Measurements from ENCODE around the gene MAGEF1.

The MAGEF1 gene

DNA sequence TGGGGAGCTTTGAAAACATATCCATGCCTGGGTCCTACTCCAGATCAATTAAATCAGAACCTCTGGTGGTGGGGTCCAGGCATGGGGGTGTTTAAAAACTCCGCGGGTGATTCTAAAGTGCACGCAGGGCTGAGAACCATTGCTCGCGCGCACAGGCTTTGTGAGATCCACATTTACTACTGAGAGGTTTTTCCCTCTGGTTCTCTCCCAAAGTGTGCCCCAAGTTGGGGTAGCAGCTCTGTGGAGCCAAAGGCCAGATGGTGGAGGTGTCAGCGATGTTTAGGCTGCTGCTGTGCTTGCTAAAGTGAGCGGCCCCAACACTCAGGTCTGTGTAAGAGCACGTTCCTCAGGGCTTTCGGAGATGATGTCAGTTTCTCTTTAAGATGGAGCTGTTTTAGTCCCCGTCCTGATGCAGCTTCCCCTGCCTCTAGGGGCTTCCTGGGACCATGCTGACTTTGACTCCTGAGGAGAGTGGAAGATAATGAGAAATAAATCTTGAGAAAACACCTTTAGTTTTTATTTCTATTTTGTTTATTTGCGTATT is 13.4 kb upstream of the MAGEF1 start:
- no peak overlapping the region for H2AK5ac ChIP-seq (ENCODE audit: low read length, severe bottlenecking)
- no peak overlapping the region for H2BK5ac ChIP-seq (ENCODE audit: low read depth, low read length, poor library complexity, severe bottlenecking)
- H3K4me3 ChIP-seq (ENCODE audit: insufficient read depth in 1 of 2, low read depth in 1 of 2, low read length in 2 of 2), result no peak overlapping the region
- no peak overlapping the region for H2BK15ac ChIP-seq (ENCODE audit: low read depth, poor library complexity, severe bottlenecking)
- peak overlapping the region; percentile 61 for H4K91ac ChIP-seq (ENCODE audit: low read length)
- WGBS, result 92% methylated on average over 10 of the region's 12 CpGs
- no peaks in the 10 kb centered on the region for H3K36me3 ChIP-seq (ENCODE audit: control insufficient read depth in 1 of 2, insufficient read depth in 2 of 2, low read depth in 1 of 2, low read length in 2 of 2)
- H3K4me2 ChIP-seq (ENCODE audit: low read length, poor library complexity, severe bottlenecking), result no peak overlapping the region
- H3K14ac ChIP-seq (ENCODE audit: low read length in 2 of 2), result no peak overlapping the region
- no peak overlapping the region for H3K23ac ChIP-seq (ENCODE audit: low read length in 2 of 2)
- no peak overlapping the region for H3K18ac ChIP-seq (ENCODE audit: low read depth in 1 of 2, low read length in 2 of 2)
- no peaks in the 10 kb centered on the region for H3K4me1 ChIP-seq (ENCODE audit: control insufficient read depth, insufficient read depth, low read depth, low read length)
- H3K4ac ChIP-seq (ENCODE audit: low read depth in 1 of 2, low read length in 2 of 2), result no peak overlapping the region
- no peak for DNase-seq
- H2BK120ac ChIP-seq (ENCODE audit: low read depth, low read length), result no peak overlapping the region
- no peak overlapping the region for H3K9ac ChIP-seq (ENCODE audit: low read length)
- H3K9me3 ChIP-seq (ENCODE audit: control insufficient read depth, low read length), result no peaks in the 10 kb centered on the region
- no peak overlapping the region for H3K27ac ChIP-seq (ENCODE audit: low read length, poor library complexity, severe bottlenecking)
- no peak overlapping the region for H2AFZ ChIP-seq (ENCODE audit: low read depth, low read length)
- no peak overlapping the region for H4K8ac ChIP-seq (ENCODE audit: low read length)
- H3K27me3 ChIP-seq (ENCODE audit: control insufficient read depth in 1 of 2, insufficient read depth in 1 of 2, low read length in 2 of 2), result peaks cover 0 to 5% of the 10 kb centered on the region in 2 experiments
- H2BK12ac ChIP-seq (ENCODE audit: low read length in 2 of 2), result no peak overlapping the region
- H3K79me1 ChIP-seq (replicated peaks; ENCODE audit: low read length, poor library complexity, severe bottlenecking), result no peaks in the 10 kb centered on the region

DNA sequence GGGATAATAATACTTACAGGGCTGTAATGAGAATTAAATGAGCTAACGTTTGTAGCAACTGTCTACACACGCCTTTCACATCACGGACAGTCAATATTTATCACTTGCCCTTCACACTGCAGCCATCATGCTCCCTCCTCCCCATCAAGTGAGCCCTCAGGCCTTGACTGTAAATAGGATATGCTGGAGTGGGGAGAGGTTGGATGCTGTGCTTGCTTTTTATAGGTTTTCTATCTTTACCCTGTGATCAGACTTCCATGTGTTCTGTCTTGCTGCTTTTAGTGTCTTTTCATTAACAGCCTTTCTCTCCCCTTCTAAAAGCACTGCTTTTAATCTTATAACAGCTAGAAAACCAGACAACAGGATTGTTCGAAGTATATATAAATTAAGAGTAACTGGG is 12.8 kb upstream of the MAGEF1 start:
- no peak overlapping the region for H3K4ac ChIP-seq (ENCODE audit: low read depth in 1 of 2, low read length in 2 of 2)
- peaks cover 0 to 4% of the 10 kb centered on the region in 2 experiments for H3K27me3 ChIP-seq (ENCODE audit: control insufficient read depth in 1 of 2, insufficient read depth in 1 of 2, low read length in 2 of 2)
- H3K14ac ChIP-seq (ENCODE audit: low read length in 2 of 2), result no peak overlapping the region
- no peak overlapping the region for H2AFZ ChIP-seq (ENCODE audit: low read depth, low read length)
- H2AK5ac ChIP-seq (ENCODE audit: low read length, severe bottlenecking), result no peak overlapping the region
- no peak overlapping the region for H2BK12ac ChIP-seq (ENCODE audit: low read length in 2 of 2)
- no peak overlapping the region for H3K23ac ChIP-seq (ENCODE audit: low read length in 2 of 2)
- DNase-seq, result no peak
- H2BK5ac ChIP-seq (ENCODE audit: low read depth, low read length, poor library complexity, severe bottlenecking), result no peak overlapping the region
- 93% methylated on average over 3 of the region's 4 CpGs for WGBS
- H3K4me3 ChIP-seq (ENCODE audit: insufficient read depth in 1 of 2, low read depth in 1 of 2, low read length in 2 of 2), result no peak overlapping the region
- no peak overlapping the region for H2BK120ac ChIP-seq (ENCODE audit: low read depth, low read length)
- H3K27ac ChIP-seq (ENCODE audit: low read length, poor library complexity, severe bottlenecking), result no peak overlapping the region
- no peak overlapping the region for H2BK15ac ChIP-seq (ENCODE audit: low read depth, poor library complexity, severe bottlenecking)
- no peak overlapping the region for H4K91ac ChIP-seq (ENCODE audit: low read length)
- H3K4me2 ChIP-seq (ENCODE audit: low read length, poor library complexity, severe bottlenecking), result no peak overlapping the region
- no peaks in the 10 kb centered on the region for H3K4me1 ChIP-seq (ENCODE audit: control insufficient read depth, insufficient read depth, low read depth, low read length)
- no peak overlapping the region for H4K8ac ChIP-seq (ENCODE audit: low read length)
- no peaks in the 10 kb centered on the region for H3K36me3 ChIP-seq (ENCODE audit: control insufficient read depth in 1 of 2, insufficient read depth in 2 of 2, low read depth in 1 of 2, low read length in 2 of 2)
- no peaks in the 10 kb centered on the region for H3K79me1 ChIP-seq (replicated peaks; ENCODE audit: low read length, poor library complexity, severe bottlenecking)
- H3K9me3 ChIP-seq (ENCODE audit: control insufficient read depth, low read length), result no peaks in the 10 kb centered on the region
- H3K9ac ChIP-seq (ENCODE audit: low read length), result no peak overlapping the region
- H3K18ac ChIP-seq (ENCODE audit: low read depth in 1 of 2, low read length in 2 of 2), result no peak overlapping the region

DNA sequence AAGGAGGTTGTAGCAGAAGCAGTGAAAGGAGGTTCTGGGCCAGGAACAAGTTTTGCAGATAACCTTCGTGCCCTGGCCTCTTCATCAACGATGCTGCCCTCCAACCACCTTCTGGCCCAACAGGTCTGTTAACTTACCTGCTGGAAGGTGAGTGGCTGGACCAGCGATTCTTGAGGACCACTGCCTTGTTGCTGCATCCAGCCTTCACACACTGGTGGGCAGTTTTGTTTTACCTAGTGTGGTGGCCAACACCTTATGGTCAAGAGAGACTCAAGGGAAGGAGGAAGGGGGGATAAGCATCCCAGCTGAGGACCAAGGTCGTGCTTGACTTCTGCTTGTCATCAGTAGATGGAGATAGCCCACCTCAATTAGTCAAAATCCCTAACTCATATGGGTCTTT is 7.8 kb upstream of the MAGEF1 start:
- Histone ChIP-seq H3K9me3 (ENCODE audit: control insufficient read depth, low read length) (no peaks in the 10 kb centered on the region), H3K4ac (ENCODE audit: low read depth in 1 of 2, low read length in 2 of 2) (no peak overlapping the region), H2AFZ (ENCODE audit: low read depth, low read length) (no peak overlapping the region), H2BK15ac (ENCODE audit: low read depth, poor library complexity, severe bottlenecking) (no peak overlapping the region), H2AK5ac (ENCODE audit: low read length, severe bottlenecking) (no peak overlapping the region), H2BK120ac (ENCODE audit: low read depth, low read length) (no peak overlapping the region), H3K27ac (ENCODE audit: low read length, poor library complexity, severe bottlenecking) (no peak overlapping the region), H3K18ac (ENCODE audit: low read depth in 1 of 2, low read length in 2 of 2) (no peak overlapping the region), H2BK12ac (ENCODE audit: low read length in 2 of 2) (no peak overlapping the region), H3K4me3 (ENCODE audit: insufficient read depth in 1 of 2, low read depth in 1 of 2, low read length in 2 of 2) (no peak overlapping the region), H3K79me1 (replicated peaks; ENCODE audit: low read length, poor library complexity, severe bottlenecking) (no peaks in the 10 kb centered on the region), H3K4me1 (ENCODE audit: control insufficient read depth, insufficient read depth, low read depth, low read length) (peaks cover 12% of the 10 kb centered on the region), H3K4me2 (ENCODE audit: low read length, poor library complexity, severe bottlenecking) (no peak overlapping the region), H3K27me3 (ENCODE audit: control insufficient read depth in 1 of 2, insufficient read depth in 1 of 2, low read length in 2 of 2) (no peaks in the 10 kb centered on the region), H3K23ac (ENCODE audit: low read length in 2 of 2) (no peak overlapping the region), H4K91ac (ENCODE audit: low read length) (no peak overlapping the region), H3K9ac (ENCODE audit: low read length) (no peak overlapping the region), H3K14ac (ENCODE audit: low read length in 2 of 2) (no peak overlapping the region), H4K8ac (ENCODE audit: low read length) (no peak overlapping the region), H3K36me3 (ENCODE audit: control insufficient read depth in 1 of 2, insufficient read depth in 2 of 2, low read depth in 1 of 2, low read length in 2 of 2) (no peaks in the 10 kb centered on the region), H2BK5ac (ENCODE audit: low read depth, low read length, poor library complexity, severe bottlenecking) (no peak overlapping the region)
- WGBS, result 95% methylated on average over 3 of the region's 4 CpGs
- DNase-seq, result no peak

DNA sequence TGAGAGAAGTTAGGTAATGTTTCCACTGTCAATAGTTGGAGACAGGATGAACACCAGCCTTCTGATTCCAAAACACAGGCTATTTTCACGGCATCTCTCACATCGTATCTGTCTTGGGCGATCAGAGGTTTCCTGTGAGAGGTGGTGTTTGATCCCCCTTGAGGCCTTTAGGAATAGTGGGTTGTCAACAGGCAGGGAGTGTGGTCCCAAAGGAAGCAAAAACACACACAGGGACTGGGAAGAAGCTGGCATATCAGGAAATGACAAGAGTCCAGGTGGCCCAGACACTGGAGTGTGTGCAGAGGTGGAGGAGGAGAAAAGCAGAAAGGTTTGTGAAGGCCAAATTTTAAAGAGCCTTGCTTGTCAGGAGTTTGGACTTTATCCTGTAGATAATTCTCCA is 6.6 kb upstream of the MAGEF1 start:
- no peak overlapping the region for H2AFZ ChIP-seq (ENCODE audit: low read depth, low read length)
- WGBS, result 90% methylated on average over 3 of the region's 3 CpGs

More for the DNA sequence above, 6.6 kb upstream of the MAGEF1 start:
- Histone ChIP-seq H2BK12ac (ENCODE audit: low read length in 2 of 2) (no peak overlapping the region), H3K23ac (ENCODE audit: low read length in 2 of 2) (no peak overlapping the region), H2BK15ac (ENCODE audit: low read depth, poor library complexity, severe bottlenecking) (no peak overlapping the region), H3K9ac (ENCODE audit: low read length) (no peak overlapping the region), H3K18ac (ENCODE audit: low read depth in 1 of 2, low read length in 2 of 2) (peak overlapping the region in 1 of 2 experiments; percentile 33), H4K91ac (ENCODE audit: low read length) (no peak overlapping the region), H3K36me3 (ENCODE audit: control insufficient read depth in 1 of 2, insufficient read depth in 2 of 2, low read depth in 1 of 2, low read length in 2 of 2) (no peaks in the 10 kb centered on the region), H3K14ac (ENCODE audit: low read length in 2 of 2) (no peak overlapping the region), H3K4ac (ENCODE audit: low read depth in 1 of 2, low read length in 2 of 2) (no peak overlapping the region), H3K4me3 (ENCODE audit: insufficient read depth in 1 of 2, low read depth in 1 of 2, low read length in 2 of 2) (no peak overlapping the region), H2BK120ac (ENCODE audit: low read depth, low read length) (no peak overlapping the region), H3K27me3 (ENCODE audit: control insufficient read depth in 1 of 2, insufficient read depth in 1 of 2, low read length in 2 of 2) (no peaks in the 10 kb centered on the region), H4K8ac (ENCODE audit: low read length) (no peak overlapping the region), H3K4me1 (ENCODE audit: control insufficient read depth, insufficient read depth, low read depth, low read length) (peaks cover 12% of the 10 kb centered on the region), H2BK5ac (ENCODE audit: low read depth, low read length, poor library complexity, severe bottlenecking) (no peak overlapping the region), H3K27ac (ENCODE audit: low read length, poor library complexity, severe bottlenecking) (no peak overlapping the region), H3K79me1 (replicated peaks; ENCODE audit: low read length, poor library complexity, severe bottlenecking) (no peaks in the 10 kb centered on the region), H2AK5ac (ENCODE audit: low read length, severe bottlenecking) (no peak overlapping the region), H3K4me2 (ENCODE audit: low read length, poor library complexity, severe bottlenecking) (no peak overlapping the region), H3K9me3 (ENCODE audit: control insufficient read depth, low read length) (no peaks in the 10 kb centered on the region)
- DNase-seq, result no peak

All from mesenchymal stem cell (in vitro differentiated cells and primary cell).